ENCODE measurements around the gene MRPL49. TPM values are rescaled to one million over a fixed set of nuclear protein-coding genes. Genes with fewer than 3 reads are reported as not detected.

MRPL49 gene
- total and polyA plus RNA-seq, 2 of the 13 experiments (the other 11 are each of a cell fraction or from before 2014, with no cell fraction given) = 39.2 to 53.3 TPM

DNA sequence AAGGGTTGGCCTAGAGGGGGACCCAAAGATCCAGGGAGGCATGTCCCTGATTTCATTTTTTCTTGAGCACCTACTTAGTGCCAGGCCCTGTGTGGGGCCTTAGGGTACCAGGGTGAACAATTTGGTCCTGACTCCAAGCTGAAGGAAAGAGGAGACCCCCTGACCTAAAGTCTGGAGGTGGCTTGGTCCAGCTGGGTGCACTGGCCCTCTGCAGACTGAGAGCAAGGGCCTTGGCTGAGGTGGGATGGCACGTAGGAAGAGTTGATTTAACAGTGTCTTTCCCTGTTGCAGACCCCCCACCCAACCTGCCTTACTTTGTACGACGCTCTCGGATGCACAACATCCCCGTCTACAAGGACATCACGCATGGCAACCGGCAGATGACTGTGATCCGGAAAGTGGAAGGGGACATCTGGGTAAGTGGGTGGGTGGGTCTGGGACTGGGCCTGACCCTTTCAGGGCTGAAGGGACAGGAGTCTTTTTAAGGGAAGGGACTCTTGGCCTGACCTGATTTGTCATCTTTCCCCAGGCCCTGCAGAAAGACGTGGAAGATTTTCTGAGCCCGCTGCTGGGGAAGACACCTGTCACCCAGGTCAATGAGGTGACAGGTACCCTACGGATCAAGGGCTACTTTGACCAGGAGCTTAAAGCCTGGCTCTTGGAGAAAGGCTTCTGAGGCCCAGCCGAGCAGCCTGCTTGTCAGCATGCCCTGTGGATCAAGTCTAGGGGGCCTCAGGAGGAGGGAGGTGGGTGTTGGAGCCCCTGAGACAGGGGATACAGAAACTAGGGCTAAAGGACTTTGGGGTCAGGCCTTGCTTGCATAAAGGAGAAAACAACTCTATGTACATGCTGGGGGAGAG is 3.3 kb downstream of the MRPL49 start:
- H3K27me3 ChIP-seq (ENCODE audit: control insufficient read depth in 1 of 2, insufficient read depth in 2 of 2, low read length in 2 of 2) = no peaks in the 10 kb centered on the region; a peak in 1 of 5 replicates
- peaks cover 37 to 59% of the 10 kb centered on the region in 2 experiments for H3K36me3 ChIP-seq (replicated peaks in 1 of 2; ENCODE audit: control insufficient read depth in 1 of 2, insufficient read depth in 2 of 2, low read length in 2 of 2)
- peaks cover 41% of the 10 kb centered on the region for H3K79me2 ChIP-seq (ENCODE audit: insufficient read depth, low read length)
- H3K4me3 ChIP-seq (replicated peaks in 1 of 3; ENCODE audit: insufficient read depth in 1 of 3, low read depth in 2 of 3, low read length in 3 of 3) = no peak overlapping the region
- H3K27ac ChIP-seq (ENCODE audit: extremely low read length, insufficient read depth, low read length) = no peak overlapping the region
- WGBS (ENCODE audit: low lambda C conversion rate) = 98% methylated on average over 12 of the region's 12 CpGs
- peaks cover 29% of the 10 kb centered on the region for H3K4me1 ChIP-seq (ENCODE audit: insufficient read depth, low read length)
- ATAC-seq = no peak
- no TSS peak for BruUV-seq (replicated peaks)
- POLR2A ChIA-PET = interaction anchor here (4.7 kb wide), 1 partner anchor 10 kb away, joined by 105 read pairs; the partner anchor contains the start of gene SYVN1
- intact Hi-C loops (cut with micrococcal nuclease; ENCODE audit: unreplicated experiment) = no loop called here
- no peaks in the 10 kb centered on the region for H4K20me1 ChIP-seq (ENCODE audit: insufficient read depth, low read length)
- FAIRE-seq = no peak
- no peak for DNase-seq (ENCODE audit: low spot score)
- no peak overlapping the region for H3K9ac ChIP-seq (ENCODE audit: insufficient read depth, low read depth, low read length)
- no peak for TF ChIP-seq RBM22 (optimal IDR thresholded peaks at IDR 0.05; ENCODE audit: low read length)
- TF ChIP-seq HDAC2 (CRISPR knock-in tag; IDR thresholded peaks at IDR 0.05) = no peak
- TF ChIP-seq RXRB (CRISPR knock-in tag; IDR thresholded peaks at IDR 0.05; ENCODE audit: borderline replicate concordance) = no peak
- TF ChIP-seq MTA1 (CRISPR knock-in tag; IDR thresholded peaks at IDR 0.05; ENCODE audit: borderline replicate concordance) = no peak
- TF ChIP-seq EEA1 (CRISPR knock-in tag; IDR thresholded peaks at IDR 0.05; ENCODE audit: borderline replicate concordance) = no peak
- TF ChIP-seq RBFOX2 (IDR thresholded peaks at IDR 0.05; ENCODE audit: low read depth, low read length) = no peak; the same call in 1 of the 2 replicates
- H2AFZ ChIP-seq (ENCODE audit: low read length) = no peak overlapping the region
- in situ Hi-C loops (cut with HindIII; ENCODE audit: extremely low pct_ligation_motif_present, low pct_unique_long_range_greater_than_20kb) = no loop called here
- H3K4me2 ChIP-seq (ENCODE audit: low read depth, low read length) = no peak overlapping the region
- no peaks in the 10 kb centered on the region for H3K9me3 ChIP-seq (ENCODE audit: low read length)
- CTCF ChIA-PET (ENCODE audit: low intra/inter-chr PET ratio, low total read pairs) = no interaction called here

DNA sequence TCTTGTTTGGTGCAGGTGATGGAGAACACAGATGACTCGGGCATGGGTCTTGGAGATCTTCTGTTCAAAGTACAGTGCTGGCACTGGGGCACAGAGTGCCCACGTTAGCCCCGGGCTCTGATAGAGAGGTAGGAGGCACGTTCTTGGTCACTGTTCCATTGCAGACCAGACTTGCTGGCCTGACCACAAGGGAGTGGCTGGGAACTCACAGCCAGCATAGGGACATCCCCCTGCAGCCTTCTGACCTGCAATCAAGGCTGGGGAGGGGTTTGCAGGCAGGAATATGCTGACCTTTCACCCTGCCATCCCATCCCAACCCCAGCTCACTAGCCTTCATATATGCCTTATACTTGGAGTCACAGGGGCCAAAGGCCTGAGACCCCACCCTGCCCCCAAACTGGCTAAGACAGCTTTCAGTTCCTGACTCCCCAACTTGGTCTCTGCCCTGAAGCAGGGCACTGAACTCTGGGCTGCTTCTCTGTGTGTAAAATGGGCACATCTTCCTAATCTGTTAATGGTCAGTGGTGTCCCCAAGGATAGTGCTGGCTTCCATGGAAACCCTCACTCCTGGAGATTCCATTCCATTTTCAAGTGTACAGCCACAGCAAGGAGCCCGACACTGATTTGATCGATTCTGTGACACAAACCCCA is 4.6 kb downstream of the MRPL49 start:
- DNase-seq (ENCODE audit: low spot score) (no peak), FAIRE-seq (no peak), ATAC-seq (no peak)
- no peak overlapping the region for H3K4me2 ChIP-seq (ENCODE audit: low read depth, low read length)
- no peaks in the 10 kb centered on the region; a peak in 1 of 5 replicates for H3K27me3 ChIP-seq (ENCODE audit: control insufficient read depth in 1 of 2, insufficient read depth in 2 of 2, low read length in 2 of 2)
- in situ Hi-C loops (cut with HindIII; ENCODE audit: extremely low pct_ligation_motif_present, low pct_unique_long_range_greater_than_20kb) = no loop called here
- peaks cover 43 to 67% of the 10 kb centered on the region in 2 experiments for H3K36me3 ChIP-seq (replicated peaks in 1 of 2; ENCODE audit: control insufficient read depth in 1 of 2, insufficient read depth in 2 of 2, low read length in 2 of 2)
- ChIA-PET POLR2A (interaction anchor here (0.7 to 1.7 kb wide), 4 partner anchors 8 to 55 kb away, joined by 3 to 6 read pairs (median 4); partner anchors contain the start of genes CAPN1 and TM7SF2), CTCF (ENCODE audit: low intra/inter-chr PET ratio, low total read pairs) (no interaction called here)
- no TSS peak for BruUV-seq (replicated peaks)
- H3K79me2 ChIP-seq (ENCODE audit: insufficient read depth, low read length) = peaks cover 31% of the 10 kb centered on the region
- no peak overlapping the region for H3K4me3 ChIP-seq (replicated peaks in 1 of 3; ENCODE audit: insufficient read depth in 1 of 3, low read depth in 2 of 3, low read length in 3 of 3)
- WGBS (ENCODE audit: low lambda C conversion rate) = 95% methylated on average over 6 of the region's 6 CpGs
- peaks cover 20% of the 10 kb centered on the region for H3K4me1 ChIP-seq (ENCODE audit: insufficient read depth, low read length)
- no peak overlapping the region for H3K9ac ChIP-seq (ENCODE audit: insufficient read depth, low read depth, low read length)
- intact Hi-C loops (cut with micrococcal nuclease; ENCODE audit: unreplicated experiment) = no loop called here
- no peaks in the 10 kb centered on the region for H3K9me3 ChIP-seq (ENCODE audit: low read length)
- H3K27ac ChIP-seq (ENCODE audit: extremely low read length, insufficient read depth, low read length) = no peak overlapping the region
- peaks cover 4% of the 10 kb centered on the region; the same call in 1 of the 2 replicates for H4K20me1 ChIP-seq (ENCODE audit: insufficient read depth, low read length)
- H2AFZ ChIP-seq (ENCODE audit: low read length) = no peak overlapping the region
- TF ChIP-seq SRSF9 (IDR thresholded peaks at IDR 0.05; ENCODE audit: borderline replicate concordance, insufficient read depth, low read depth, low read length, poor library complexity, severe bottlenecking) (no peak), NR2F6 (IDR thresholded peaks at IDR 0.05) (peak; percentile 10; the same call in 1 of the 2 replicates), NR2F6 (CRISPR knock-in tag; IDR thresholded peaks at IDR 0.05) (no peak), POLR2G (IDR thresholded peaks at IDR 0.05; ENCODE audit: low read depth, low read length) (peak; percentile 21), TMF1 (CRISPR knock-in tag; IDR thresholded peaks at IDR 0.05; ENCODE audit: low read depth) (no peak), MAFK (conservative IDR thresholded peaks at IDR 0.05 in 1 of 2, IDR thresholded peaks at IDR 0.05 in 1 of 2; ENCODE audit: low read length in 2 of 2) (peak; percentile 36 to 45; a peak in 2 of 4 replicates), PCBP2 (optimal IDR thresholded peaks at IDR 0.05; ENCODE audit: low read depth, low read length, poor library complexity, severe bottlenecking) (no peak), ZNF30 (CRISPR knock-in tag; IDR thresholded peaks at IDR 0.05) (no peak), CREM (IDR thresholded peaks at IDR 0.05) (no peak), CREM (CRISPR knock-in tag; IDR thresholded peaks at IDR 0.05) (no peak)
- TF ChIP-seq, protein P1, sequence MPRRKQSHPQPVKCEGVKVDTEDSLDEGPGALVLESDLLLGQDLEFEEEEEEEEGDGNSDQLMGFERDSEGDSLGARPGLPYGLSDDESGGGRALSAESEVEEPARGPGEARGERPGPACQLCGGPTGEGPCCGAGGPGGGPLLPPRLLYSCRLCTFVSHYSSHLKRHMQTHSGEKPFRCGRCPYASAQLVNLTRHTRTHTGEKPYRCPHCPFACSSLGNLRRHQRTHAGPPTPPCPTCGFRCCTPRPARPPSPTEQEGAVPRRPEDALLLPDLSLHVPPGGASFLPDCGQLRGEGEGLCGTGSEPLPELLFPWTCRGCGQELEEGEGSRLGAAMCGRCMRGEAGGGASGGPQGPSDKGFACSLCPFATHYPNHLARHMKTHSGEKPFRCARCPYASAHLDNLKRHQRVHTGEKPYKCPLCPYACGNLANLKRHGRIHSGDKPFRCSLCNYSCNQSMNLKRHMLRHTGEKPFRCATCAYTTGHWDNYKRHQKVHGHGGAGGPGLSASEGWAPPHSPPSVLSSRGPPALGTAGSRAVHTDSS (CRISPR knock-in tag; conservative IDR thresholded peaks at IDR 0.05) = no peak

Data from HepG2 (cell line).